Aorta (tissue), 5 donors: ENCODE data around the gene AURKB. TPM values are rescaled to one million over a fixed set of nuclear protein-coding genes. Genes with fewer than 3 reads are reported as not detected.

Source experiments
- ATAC-seq: fragments of 200-7000 bp; cut with Tn5 transposase; one replicate; pipeline ENCODE4 v1.9.1; 2022; ENCODE audit warnings: moderate library complexity; ENCODE audit not compliant: low FRiP score
- DNase-seq, 2 donors: peaks; one replicate each; pipeline ENCODE4 v3.0.0-alpha.2; 2020
- H3K27ac ChIP-seq, 2 donors: one replicate each; pipeline ENCODE4 v1.5.1; 2013; ENCODE audit warnings: low read length in 2 of 2, mild to moderate bottlenecking in 2 of 2, moderate library complexity in 2 of 2, control low read depth in 1 of 2, inconsistent platforms in 1 of 2, low read depth in 1 of 2
- H3K27me3 ChIP-seq, 2 donors: one replicate each; pipeline ENCODE4 v1.6.1; 2013; ENCODE audit warnings: control low read depth in 1 of 2, low read length in 1 of 2, mild to moderate bottlenecking in 1 of 2, moderate library complexity in 1 of 2; ENCODE audit not compliant: insufficient read depth in 2 of 2, control insufficient read depth in 1 of 2
- H3K36me3 ChIP-seq, 2 donors: one replicate each; pipeline ENCODE4 v1.6.1; 2013; ENCODE audit warnings: control low read depth in 1 of 2, low read length in 1 of 2, mild to moderate bottlenecking in 1 of 2; ENCODE audit not compliant: insufficient read depth in 2 of 2, control insufficient read depth in 1 of 2
- H3K4me1 ChIP-seq, 2 donors: one replicate each; pipeline ENCODE4 v1.6.1; 2013; ENCODE audit warnings: low read length in 2 of 2, control low read depth in 1 of 2, mild to moderate bottlenecking in 1 of 2, moderate library complexity in 1 of 2; ENCODE audit not compliant: insufficient read depth in 2 of 2, control insufficient read depth in 1 of 2
- H3K4me3 ChIP-seq, 2 donors: one replicate each; pipeline ENCODE4 v1.5.1; 2013; ENCODE audit warnings: low read length in 2 of 2, control low read depth in 1 of 2, mild to moderate bottlenecking in 1 of 2
- H3K9me3 ChIP-seq: one replicate; pipeline ENCODE4 v1.6.1; 2013; ENCODE audit warnings: mild to moderate bottlenecking, low read length; ENCODE audit not compliant: control insufficient read depth
- whole genome bisulfite sequencing, 2 donors: extraction: QIAGEN DNeasy Blood & Tissue Kit; methylation state at CpG; one replicate each; pipeline ENCODE4 v1.1.7; 2013; 5-methylcytosine and 5-hydroxymethylcytosine counted together
- intact Hi-C, 2 donors: fragments of 100-400 bp; cut with DNase I; formaldehyde crosslinking; loops; one replicate each; pipeline versions ENCODE4 v1.14.2 to v1.15.0; 2022
- polyA plus RNA-seq, 2 donors: library from polyadenylated mRNA; stranded (reverse); fragments of 200-250 nt; gene quantifications; one replicate each; pipeline ENCODE4 v1.2.3, GENCODE V29; 2013
- total RNA-seq, 2 donors: library from RNA; stranded (reverse); fragmentation: NEBNext Ultra II Directional; extraction: Animal tissue kit (Norgen Biotek cat#: 25700); gene quantifications; one replicate each; pipeline ENCODE4 v1.2.1, GENCODE V29; 2021
- donor health status: healthy with polysubstance abuse.
- donor health status: Bipolar disorder and iron deficiency.
- donor health status: DM: no; HTN: no; CAD: no.
- donor health status: DM: no; HTN: no; CAD: no.
- donor health status: DM: yes; HTN: yes; CAD: no.

AURKB gene
- total and polyA plus RNA-seq, 4 donors: 0.81 to 3.1 TPM; not detected in 2

DNA sequence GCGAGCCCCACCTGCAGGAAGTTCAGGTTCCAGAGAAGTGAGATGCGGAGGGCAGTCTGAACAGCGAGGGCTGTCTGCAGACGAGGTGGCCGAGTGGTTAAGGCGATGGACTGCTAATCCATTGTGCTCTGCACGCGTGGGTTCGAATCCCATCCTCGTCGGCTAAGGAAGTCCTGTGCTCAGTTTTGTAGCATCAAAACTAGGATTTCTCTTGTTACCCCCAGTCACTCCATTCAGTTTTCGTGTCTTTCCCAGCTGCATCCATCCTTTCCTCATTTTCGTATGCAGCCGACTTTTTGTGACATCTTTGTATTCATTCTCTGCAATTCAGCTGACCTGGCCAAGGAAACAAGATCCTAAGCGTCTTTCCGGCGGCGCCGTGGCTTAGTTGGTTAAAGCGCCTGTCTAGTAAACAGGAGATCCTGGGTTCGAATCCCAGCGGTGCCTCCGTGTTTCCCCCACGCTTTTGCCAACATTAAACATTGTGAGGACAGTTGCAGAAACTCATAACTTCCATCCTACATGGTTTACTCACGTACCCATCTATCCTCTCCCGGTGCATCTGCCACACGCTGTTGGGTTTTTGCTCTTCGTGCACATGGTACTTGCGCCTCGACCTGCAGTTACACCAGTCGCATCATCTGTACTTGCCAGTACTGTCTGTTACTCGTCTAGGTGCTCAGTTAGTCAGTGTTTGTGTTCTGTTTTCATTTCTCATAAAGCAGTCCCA, 23.4 kb downstream of the AURKB start:
- intact Hi-C loops: loop anchor here (1.0 to 2.0 kb wide), 6 partner anchors 14 to 68 kb away; partner anchors contain the start of genes ALOXE3 (in 1 of the 2), CTC1 (in 1 of the 2) and PFAS (in 1 of the 2)
- Histone ChIP-seq H3K4me1 (no peaks in the 10 kb centered on the region), H3K27ac (peak overlapping the region in 1 of 2 donors; percentile 90), H3K27me3 (no peaks in the 10 kb centered on the region), H3K4me3 (peak overlapping the region in 1 of 2 donors; percentile 53), H3K9me3 (no peaks in the 10 kb centered on the region), H3K36me3 (no peaks in the 10 kb centered on the region)
- 0 to 1% methylated on average over 32 of the region's 32 CpGs for WGBS, 2 donors
- peak; percentile 93 to 95 for DNase-seq
- ATAC-seq: peak; percentile 89

DNA sequence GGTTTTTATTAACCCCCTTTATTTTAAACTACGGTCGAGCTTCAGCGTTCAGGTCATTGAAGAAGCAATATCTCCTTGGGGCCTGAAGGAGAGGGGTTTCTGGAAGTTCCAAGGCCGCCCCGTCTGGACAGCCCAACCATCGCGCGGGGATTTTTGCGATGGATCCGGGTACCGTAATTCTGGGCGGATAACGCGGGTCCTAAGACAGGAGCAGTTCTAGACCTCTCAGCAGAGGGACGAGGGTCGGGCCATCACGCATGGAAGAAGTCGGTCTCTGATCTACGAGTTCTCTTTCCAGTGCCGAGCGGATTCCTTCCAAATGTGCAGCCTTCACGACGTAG, 24.0 kb downstream of the AURKB start:
- H3K9me3 ChIP-seq: no peaks in the 10 kb centered on the region
- H3K36me3 ChIP-seq: no peaks in the 10 kb centered on the region
- intact Hi-C loops: loop anchor here (1.0 to 2.0 kb wide), 4 partner anchors 14 to 68 kb away; partner anchors contain the start of genes ALOXE3 (in 1 of the 2), CTC1 (in 1 of the 2) and PFAS (in 1 of the 2)
- no peak for DNase-seq
- H3K27ac ChIP-seq: peak overlapping the region; percentile 14 to 90
- no peaks in the 10 kb centered on the region for H3K27me3 ChIP-seq
- no peak for ATAC-seq
- H3K4me3 ChIP-seq: peak overlapping the region; percentile 44 to 53
- WGBS, 2 donors: 0% methylated on average over 23 of the region's 23 CpGs
- no peaks in the 10 kb centered on the region for H3K4me1 ChIP-seq

DNA sequence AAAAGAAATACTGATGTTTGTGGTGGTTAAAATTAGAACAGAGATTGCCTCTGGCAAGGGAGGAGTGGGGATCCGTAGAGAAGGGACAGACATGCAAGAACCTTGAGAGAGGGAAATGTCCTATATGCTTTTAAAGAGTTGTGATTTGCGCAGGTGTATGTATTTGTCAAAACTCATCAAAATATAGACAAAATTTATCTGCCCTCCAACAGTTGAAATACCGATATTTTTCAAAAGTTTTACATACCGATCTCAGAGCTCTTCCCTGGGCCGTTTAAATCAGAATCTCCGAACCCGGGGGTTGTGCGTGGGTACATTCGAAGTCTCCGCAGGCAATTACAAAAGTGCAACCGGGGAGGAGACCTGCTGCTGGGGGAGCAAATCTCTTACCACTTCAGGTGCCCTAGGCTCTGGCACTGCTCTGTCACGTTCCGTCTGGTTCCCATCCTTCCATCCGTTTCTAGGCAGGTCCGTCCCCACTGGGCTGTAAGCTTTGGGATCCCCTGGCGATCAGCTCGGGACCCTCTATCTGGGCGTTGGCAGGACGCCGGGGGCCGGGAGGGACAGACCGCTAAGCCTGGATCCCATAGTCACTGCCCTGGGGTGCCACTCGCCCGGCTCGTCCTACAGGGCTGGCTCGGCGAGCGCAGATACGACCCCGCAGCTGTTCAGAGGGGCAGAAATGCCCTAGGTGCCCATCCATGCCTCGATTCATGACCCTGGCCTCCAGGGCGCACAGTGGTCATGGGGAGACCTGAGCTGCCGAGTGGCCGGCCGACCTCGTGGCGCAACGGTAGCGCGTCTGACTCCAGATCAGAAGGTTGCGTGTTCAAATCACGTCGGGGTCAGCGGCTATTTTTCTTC, 24.6 kb downstream of the AURKB start:
- ATAC-seq (peak; percentile 85), DNase-seq (peak; percentile 91 to 97)
- Histone ChIP-seq H3K36me3 (no peaks in the 10 kb centered on the region), H3K27me3 (no peaks in the 10 kb centered on the region), H3K4me1 (no peaks in the 10 kb centered on the region), H3K27ac (peak overlapping the region in 1 of 2 donors; percentile 69), H3K4me3 (peak overlapping the region; percentile 53 to 55), H3K9me3 (no peaks in the 10 kb centered on the region)
- 0% methylated on average over 44 of the region's 44 CpGs for WGBS, 2 donors
- intact Hi-C loops: loop anchor here (1.0 to 2.0 kb wide), 4 partner anchors 13 to 67 kb away; partner anchors contain the start of genes ALOXE3 (in 1 of the 2), CTC1 (in 1 of the 2) and PFAS (in 1 of the 2)

DNA sequence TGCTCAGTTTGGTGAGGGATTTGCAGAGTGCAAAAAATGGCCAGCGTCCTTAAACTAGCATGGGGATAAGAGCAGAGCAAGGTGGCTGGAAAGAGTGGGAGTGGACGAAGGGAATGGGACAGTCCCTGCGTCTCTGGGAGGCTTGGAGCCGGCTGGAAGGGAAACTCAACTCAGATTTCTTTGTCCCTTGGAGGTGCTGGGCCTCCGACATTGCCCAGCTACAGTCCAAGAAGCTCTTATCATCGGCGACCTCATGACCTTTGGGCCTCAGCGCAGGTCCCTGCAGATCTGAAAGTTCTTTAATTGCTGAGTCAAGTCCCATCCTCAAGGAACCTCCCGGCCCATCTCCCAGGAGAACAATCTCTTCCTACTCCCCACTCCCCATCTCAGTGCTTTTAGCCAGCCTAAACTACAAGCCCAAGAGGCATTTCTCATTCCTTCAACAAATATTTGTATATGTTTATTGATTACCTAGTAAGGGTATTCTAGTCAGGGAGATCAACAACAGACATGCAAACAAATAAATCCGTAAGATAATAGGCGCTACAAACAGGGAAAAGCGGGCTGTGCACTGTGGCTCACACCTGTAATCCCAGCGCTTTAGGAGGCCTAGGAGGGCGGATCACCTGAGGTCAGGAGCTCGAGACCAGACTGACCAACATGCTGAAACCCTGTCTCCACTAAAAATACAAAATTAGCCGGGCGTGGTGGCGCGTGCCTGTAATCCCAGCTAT, 33.2 kb downstream of the AURKB start:
- Histone ChIP-seq H3K27ac (peak overlapping the region in 1 of 2 donors; percentile 29), H3K4me1 (no peaks in the 10 kb centered on the region), H3K27me3 (no peaks in the 10 kb centered on the region), H3K9me3 (no peaks in the 10 kb centered on the region), H3K36me3 (no peaks in the 10 kb centered on the region), H3K4me3 (no peak overlapping the region)
- DNase-seq (peak in 1 of 2 donors; percentile 33), ATAC-seq (no peak)
- WGBS, 2 donors: 75 to 76% methylated on average over 19 of the region's 19 CpGs
- intact Hi-C loops: no loop called here

DNA sequence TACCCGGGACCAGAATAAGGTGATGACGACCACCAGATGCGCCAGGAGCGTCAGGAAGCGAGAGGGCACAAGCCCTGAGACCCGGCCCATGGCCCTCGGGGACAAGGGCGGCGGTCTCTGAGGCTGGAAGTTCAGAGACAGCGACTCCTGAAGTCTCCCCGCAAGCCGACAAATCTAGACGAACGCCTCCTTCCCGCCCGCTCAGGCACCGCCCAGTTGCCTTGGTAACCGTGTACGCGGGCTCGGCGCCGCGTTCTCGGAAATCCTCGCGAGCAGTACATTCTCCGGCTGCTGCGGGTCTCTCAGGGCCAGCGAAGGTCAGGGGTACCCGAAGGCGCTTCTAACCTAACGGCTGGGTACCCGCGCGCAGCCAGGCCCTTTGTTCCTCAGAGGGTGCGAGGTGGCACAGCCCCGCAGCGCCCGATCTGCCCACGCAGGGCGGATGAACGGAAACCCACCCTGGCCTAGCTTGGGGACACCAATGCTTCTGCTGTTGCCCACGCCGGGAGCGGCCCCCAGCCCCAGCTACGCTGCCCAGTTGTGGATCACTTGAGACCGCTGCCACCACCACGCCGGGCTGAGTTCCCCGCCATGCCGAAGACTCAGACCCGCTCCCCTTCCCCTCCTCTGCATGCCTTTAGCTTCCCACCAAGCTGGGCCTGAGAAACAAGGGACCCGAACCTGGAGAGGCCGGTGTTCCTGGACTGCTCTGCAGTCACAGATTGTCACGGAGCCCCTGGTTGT, 34.0 kb downstream of the AURKB start, which contains the start of gene TMEM107:
TMEM107 (minus strand) TSS at position 184 of the 744 bp plus-strand sequence; CDS start at position 90, 94 bp downstream.
- peak; percentile 92 to 96 for DNase-seq

DNA sequence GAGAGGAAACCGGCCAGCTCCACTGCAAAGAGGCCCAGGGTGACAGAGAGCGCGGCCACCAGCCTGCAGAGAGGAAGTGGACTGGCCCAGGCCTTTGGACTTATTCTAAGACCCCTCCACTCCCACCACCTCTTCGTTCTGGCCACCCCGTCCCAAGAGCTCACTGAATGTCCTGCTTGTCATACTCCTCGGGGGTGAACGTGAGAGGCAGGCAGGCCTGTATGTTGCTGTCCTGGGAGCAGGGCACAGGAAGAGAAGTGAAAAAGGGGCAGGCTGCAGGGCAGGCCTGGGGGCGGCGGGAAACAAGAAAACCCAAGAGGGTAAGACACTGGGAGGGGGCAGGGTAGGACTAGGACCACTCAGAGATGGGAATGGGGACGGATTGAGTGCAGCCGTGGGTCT, 34.6 kb downstream of the AURKB start:
- peak overlapping the region in 1 of 2 donors; percentile 43 for H3K27ac ChIP-seq
- H3K4me1 ChIP-seq: no peaks in the 10 kb centered on the region
- intact Hi-C loops: no loop called here

More for the DNA sequence above, 34.0 kb downstream of the AURKB start, which contains the start of gene TMEM107:
- no peaks in the 10 kb centered on the region for H3K36me3 ChIP-seq
- no peaks in the 10 kb centered on the region for H3K27me3 ChIP-seq
- H3K27ac ChIP-seq: peak within 1 kb of the TSS in 1 of 2 donors; percentile 43
- ATAC-seq: peak; percentile 90
- H3K4me3 ChIP-seq: peak within 1 kb of the TSS; percentile 17 to 29
- H3K9me3 ChIP-seq: no peaks in the 10 kb centered on the region
- H3K4me1 ChIP-seq: no peaks in the 10 kb centered on the region
- intact Hi-C loops: no loop called here
- 1 to 2% methylated on average over 56 of the region's 56 CpGs for WGBS, 2 donors

DNA sequence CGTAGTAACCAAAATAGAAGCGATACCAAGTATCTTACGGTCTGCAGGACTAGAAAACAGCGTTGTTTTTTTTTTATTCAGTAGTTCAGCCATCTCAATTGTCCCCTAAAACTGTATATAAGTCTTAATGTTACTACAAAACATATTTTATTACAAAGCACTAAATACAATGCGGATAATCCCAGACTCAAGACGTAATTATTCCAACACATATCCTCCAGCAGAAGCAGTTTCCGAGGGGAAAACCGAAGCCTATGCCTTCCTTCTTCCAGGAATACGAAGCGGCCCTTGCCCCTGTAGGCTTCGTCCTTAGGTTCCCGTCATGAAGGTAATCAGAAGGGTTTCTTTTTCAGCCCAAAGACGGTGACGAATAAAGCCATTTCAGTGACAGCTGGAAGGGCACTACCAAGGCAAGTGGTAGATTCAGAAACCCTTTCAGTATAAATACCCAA, 36.5 kb downstream of the AURKB start:
- intact Hi-C loops: loop anchor here in 1 of 2 donors (2.0 kb wide), 1 partner anchor 13 kb away; no protein-coding TSS in a partner anchor
- Histone ChIP-seq H3K27me3 (no peaks in the 10 kb centered on the region), H3K4me3 (peak overlapping the region in 1 of 2 donors; percentile 36), H3K27ac (peak overlapping the region in 1 of 2 donors; percentile 69), H3K4me1 (no peaks in the 10 kb centered on the region), H3K9me3 (no peaks in the 10 kb centered on the region), H3K36me3 (no peaks in the 10 kb centered on the region)
- WGBS, 2 donors: 1 to 3% methylated on average over 14 of the region's 14 CpGs
- no peak for ATAC-seq
- no peak for DNase-seq

More for the DNA sequence above, 34.6 kb downstream of the AURKB start:
- 15% methylated on average over 11 of the region's 11 CpGs for WGBS, 2 donors
- H3K27me3 ChIP-seq: no peaks in the 10 kb centered on the region
- peak overlapping the region; percentile 17 to 29 for H3K4me3 ChIP-seq
- no peaks in the 10 kb centered on the region for H3K36me3 ChIP-seq
- ATAC-seq (peak; percentile 23), DNase-seq (peak in 1 of 2 donors; percentile 58)
- H3K9me3 ChIP-seq: no peaks in the 10 kb centered on the region
